Ecto neural progenitor cell (in vitro differentiated cells): ENCODE measurements around the gene PAFAH1B2.
"Not testable (repeated sequence)": the region's sequence is repeated elsewhere in the genome, so short reads cannot be mapped to it uniquely, and the experiment has no call there.

Experiments
- DNase-seq: peaks from one replicate; pipeline ENCODE4 v3.0.0-alpha.2; 2018; ENCODE audit warnings: low spot score

PAFAH1B2 gene

GRCh38 chr11:117172724-117173421 lies 28.8 kb downstream of the PAFAH1B2 start:
- DNase-seq: no peak

DNA sequence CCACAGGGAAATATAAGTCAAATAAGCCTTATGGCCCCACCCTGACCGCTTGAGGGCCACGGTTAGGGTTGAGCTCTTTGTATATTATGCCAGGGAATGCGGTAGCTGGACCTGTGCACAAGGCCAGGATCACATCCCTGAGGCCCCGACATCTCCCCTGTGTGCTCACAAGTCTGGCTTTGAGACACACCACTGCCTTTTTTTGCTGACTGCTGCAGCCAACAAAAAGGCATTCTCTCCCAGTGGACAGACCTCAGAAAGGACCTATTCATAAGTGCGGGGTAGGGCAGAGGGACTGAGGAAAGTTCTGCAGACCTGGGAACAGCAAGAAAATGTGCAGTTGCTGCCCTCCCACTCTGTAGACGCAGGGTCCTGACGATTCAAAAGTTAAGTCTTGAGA lies 31.0 kb downstream of the PAFAH1B2 start:
- no peak for DNase-seq

- DNase-seq: no peak
Observed at GRCh38 chr11:117175781-117176180, 31.7 kb downstream of the PAFAH1B2 start.

DNA sequence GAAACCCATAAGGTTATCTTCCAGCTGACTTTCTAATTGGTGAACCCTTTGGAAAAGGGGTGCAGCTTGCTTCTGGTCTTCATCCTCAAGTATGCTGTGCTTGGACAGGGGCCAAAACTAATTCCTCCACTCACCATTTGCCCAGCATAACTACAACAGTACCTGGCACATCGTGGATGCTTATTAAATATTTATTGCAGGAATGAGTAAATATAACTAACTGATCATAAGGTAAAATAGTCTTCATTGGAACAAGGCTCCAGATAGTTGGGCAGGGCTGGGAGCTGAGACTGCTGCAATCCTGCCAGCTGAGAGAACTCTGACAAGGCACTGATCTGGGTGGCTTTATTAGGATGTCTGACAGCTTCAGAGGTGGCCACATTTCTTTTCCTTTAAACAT lies 32.1 kb downstream of the PAFAH1B2 start:
- DNase-seq: no peak

- DNase-seq: no peak
Observed at GRCh38 chr11:117177534-117178209, 33.6 kb downstream of the PAFAH1B2 start.

DNA sequence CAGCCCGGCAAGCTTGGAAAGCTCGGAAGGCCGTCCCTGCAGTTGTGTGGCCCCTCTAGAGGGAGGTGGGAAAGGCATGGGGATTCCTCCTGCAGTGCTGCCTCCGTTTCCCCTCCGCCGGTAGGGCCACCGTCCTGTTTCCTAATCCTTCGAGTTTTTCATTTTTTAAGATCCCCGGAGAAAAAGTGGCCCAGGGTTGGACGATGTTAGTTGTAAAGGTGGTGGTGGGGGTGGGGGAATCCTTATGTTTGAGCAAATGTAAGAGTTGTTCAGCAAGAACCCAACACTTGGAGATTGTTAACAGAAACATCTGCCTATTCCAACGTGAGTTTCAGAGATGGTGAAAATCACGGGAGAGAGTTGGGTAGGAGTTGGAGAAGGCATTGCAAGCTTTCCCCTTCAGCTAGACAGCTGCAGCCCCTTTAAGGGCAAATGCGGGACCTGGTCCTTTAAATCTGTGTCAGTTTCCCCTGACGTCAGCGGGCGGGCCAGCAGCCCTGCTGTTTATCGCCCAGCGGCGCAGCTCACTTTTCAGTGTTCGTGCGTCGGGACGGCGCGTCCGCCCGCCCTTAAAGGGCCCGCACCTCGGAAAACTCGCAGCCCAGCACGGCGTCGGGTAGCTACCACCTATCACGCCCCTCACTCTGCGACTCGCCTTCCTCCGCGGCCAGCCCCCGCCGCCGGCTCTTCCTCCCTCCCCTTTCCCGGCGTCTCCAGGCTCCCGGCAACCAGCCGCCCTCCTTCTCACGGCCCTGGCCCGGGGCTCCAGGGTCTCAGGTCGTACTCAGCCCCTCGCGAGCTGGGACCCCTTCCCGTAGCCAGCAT lies 34.3 kb downstream of the PAFAH1B2 start, which contains the start of gene SIDT2:
Gene SIDT2 (plus strand): TSS at position 534 of the 825 bp plus-strand sequence. CDS start 521 bp downstream, outside the sequence.
- DNase-seq: peak; percentile 94

- DNase-seq: no peak
Observed at GRCh38 chr11:117179048-117179999, 35.2 kb downstream of the PAFAH1B2 start.

DNA sequence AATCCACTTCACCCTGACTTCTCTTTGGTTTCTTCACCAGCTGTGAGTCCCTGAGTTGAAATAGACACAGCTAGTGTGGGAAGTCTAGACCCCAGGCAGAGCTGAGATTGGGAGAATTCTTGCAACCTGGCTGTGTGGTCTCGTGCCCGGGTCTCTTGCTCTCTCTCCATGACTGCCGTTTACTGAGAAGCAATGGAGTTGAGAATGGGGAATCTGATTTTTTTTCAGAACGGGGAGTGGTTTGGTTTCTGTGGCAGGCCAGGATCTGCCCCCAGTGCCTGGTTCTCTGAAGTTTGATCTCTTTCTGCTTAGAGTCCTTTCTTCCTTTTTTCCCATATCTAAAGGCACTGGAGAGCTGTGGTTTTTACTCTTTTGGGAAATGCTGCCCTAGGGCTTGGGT lies 35.9 kb downstream of the PAFAH1B2 start:
- DNase-seq: no peak

GRCh38 chr11:117180661-117181585 lies 36.8 kb downstream of the PAFAH1B2 start:
- peak; percentile 87 for DNase-seq

DNA sequence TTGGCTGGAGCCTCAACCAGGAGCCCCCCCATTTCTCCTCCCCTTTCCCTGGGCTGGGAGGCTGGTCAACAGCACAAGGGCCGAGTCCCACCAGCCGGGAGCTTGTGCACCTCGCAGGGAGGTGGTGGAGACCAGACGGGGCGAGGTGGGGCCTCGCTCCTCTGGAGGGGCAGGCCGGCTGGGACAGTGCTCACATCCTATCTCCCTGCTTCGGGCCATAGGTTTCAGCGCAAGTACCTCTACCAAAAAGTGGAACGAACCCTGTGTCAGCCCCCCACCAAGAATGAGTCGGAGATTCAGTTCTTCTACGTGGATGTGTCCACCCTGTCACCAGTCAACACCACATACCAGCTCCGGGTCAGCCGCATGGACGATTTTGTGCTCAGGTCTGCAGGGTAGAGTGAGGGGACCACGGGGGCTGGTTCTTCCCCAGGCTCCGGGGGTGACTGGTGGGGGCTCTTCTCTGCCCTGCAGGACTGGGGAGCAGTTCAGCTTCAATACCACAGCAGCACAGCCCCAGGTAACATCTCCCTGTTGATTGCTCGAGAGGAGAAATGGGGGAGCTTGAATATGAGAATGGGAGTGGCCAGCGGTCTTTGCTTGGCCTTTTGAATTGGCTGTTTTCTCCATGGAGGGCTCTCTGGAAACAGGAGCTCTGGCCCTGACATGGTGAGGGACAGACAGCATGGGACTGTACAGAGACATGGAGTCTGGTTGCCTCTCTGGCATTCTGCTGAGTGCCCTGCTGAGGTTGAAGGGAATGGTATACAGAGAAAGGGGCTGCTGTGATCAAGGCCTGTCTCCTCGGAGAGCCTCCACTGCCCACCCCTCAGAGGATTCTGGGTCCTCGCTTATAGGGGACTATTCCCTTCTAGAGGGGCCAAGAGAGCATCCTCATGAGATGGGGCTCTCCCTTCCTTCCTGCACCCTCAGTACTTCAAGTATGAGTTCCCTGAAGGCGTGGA lies 37.8 kb downstream of the PAFAH1B2 start:
- DNase-seq: no peak

- DNase-seq: no peak
Observed at GRCh38 chr11:117182551-117182935, 38.5 kb downstream of the PAFAH1B2 start.

DNA sequence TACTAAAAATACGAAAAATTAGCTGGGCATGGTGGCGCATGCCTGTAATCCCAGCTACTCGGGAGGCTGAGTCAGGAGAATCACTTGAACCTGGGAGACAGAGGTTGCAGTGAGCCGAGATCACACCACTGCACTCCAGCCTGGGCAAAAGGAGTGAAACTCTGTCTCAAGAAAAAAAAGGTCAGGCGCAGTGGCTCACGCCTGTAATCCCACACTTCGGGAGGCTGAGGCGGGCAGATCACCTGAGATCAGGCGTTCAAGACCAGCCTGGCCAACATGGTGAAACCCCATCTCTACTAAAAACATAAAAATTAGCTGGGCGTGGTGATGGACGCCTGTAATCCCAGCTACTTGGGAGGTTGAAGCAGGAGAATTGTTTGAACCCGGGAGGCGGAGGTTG lies 39.1 kb downstream of the PAFAH1B2 start:
- DNase-seq: not testable (repeated sequence)

GRCh38 chr11:117183724-117184349 lies 39.8 kb downstream of the PAFAH1B2 start:
- DNase-seq: no peak

GRCh38 chr11:117185736-117186430 lies 41.8 kb downstream of the PAFAH1B2 start:
- DNase-seq: no peak

- DNase-seq: no peak
Observed at GRCh38 chr11:117186431-117186761, 42.3 kb downstream of the PAFAH1B2 start.

DNA sequence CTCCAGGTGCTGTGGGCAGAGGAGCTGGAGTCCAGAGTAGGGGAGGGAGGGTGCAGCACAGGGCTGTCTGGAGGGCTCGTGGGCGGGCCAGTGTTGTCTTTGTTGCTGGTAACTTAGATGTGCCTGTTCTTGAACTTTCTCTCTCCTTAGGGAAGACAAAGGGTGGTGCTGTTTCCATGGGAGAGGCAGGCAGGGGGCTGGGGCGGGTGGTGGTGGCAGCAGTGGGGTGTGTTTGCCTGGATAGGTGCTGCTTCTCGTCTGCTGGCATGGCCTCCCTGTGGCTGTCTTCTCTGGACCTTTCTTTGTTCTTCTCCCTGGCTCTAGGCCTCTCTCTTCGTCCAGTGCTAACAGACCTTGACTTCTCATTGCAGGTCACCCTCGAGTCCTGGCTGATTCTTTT lies 42.9 kb downstream of the PAFAH1B2 start:
- DNase-seq: no peak

DNA sequence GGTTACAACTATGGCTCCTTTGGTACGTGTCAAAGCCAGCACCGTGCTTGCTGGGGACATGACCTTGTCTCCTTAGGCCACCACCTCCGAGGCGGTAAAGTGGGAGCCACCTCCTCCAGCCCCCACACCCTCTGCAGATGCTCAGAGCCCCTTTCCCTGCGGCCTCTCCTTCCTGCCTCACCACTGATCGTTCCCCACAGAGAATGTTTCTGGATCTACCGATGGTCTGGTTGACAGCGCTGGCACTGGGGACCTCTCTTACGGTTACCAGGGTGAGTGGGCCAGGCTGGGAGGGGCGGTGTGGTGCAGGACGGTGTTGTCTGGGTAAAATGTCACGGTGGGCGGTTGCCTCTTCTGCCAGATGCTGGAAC lies 43.3 kb downstream of the PAFAH1B2 start:
- peak; percentile 28 for DNase-seq

DNA sequence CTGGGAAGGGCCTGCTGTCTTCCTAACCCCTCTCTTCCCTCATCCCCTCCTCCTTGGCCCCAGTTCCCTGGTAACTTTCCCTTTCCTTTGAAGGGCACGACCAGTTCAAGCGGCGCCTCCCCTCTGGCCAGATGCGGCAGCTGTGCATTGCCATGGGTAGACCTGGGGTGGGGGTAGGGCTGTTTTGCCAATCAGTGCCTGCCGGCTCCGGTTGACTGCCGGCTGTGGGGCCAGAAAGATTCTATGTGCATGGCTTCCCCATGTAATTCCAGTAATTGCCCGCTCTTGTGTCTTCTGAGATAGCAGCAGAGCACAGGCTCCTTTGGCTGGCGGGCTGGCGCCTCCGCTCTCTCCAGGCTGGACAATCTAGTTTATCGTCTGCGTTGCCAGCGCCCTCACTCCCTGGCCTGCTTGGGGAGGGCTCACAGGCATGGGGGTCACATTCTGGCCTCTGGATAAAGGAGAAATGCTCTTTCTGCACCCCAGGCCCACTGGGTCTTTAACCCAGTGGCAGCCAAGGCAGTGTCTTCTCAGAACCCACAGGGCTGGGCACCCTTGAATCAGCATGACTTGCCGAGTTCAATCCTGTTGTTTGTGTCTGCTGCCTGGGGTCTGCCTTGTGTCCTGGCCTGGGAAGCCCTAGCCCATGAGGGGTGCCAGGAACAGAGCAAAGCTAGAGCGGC lies 43.9 kb downstream of the PAFAH1B2 start:
- peak; percentile 35 for DNase-seq
